ENCODE data around the gene OXSR1.

DNA sequence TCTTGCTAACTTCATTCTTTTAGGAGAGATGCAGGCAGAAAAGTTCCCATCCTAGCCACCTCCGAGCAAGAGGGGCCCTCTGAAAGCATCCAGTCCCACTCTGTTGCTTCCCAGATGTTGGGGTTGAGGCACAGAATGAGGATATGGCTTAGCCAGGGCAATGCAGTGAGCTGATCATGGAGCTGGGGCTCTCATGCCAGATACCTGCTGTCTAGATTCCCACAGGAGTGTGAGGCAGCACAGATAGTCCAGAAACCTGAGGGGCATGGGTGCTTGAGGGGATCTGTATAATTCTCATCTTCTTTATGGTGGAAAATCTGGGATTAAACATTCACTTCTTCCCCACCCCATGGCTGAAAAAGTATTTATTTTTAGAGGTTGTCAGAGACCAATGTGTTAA, 101.5 kb downstream of the OXSR1 start:
- TF ChIP-seq, protein P1, sequence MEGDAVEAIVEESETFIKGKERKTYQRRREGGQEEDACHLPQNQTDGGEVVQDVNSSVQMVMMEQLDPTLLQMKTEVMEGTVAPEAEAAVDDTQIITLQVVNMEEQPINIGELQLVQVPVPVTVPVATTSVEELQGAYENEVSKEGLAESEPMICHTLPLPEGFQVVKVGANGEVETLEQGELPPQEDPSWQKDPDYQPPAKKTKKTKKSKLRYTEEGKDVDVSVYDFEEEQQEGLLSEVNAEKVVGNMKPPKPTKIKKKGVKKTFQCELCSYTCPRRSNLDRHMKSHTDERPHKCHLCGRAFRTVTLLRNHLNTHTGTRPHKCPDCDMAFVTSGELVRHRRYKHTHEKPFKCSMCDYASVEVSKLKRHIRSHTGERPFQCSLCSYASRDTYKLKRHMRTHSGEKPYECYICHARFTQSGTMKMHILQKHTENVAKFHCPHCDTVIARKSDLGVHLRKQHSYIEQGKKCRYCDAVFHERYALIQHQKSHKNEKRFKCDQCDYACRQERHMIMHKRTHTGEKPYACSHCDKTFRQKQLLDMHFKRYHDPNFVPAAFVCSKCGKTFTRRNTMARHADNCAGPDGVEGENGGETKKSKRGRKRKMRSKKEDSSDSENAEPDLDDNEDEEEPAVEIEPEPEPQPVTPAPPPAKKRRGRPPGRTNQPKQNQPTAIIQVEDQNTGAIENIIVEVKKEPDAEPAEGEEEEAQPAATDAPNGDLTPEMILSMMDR (IDR thresholded peaks at IDR 0.05 in 8 of 11, conservative IDR thresholded peaks at IDR 0.05 in 3 of 11), result no peak
- TF ChIP-seq POLR2AphosphoS5 (IDR thresholded peaks at IDR 0.05), result no peak

All from spleen (tissue), 7 donors.